Keratinocyte (primary cell): ENCODE results near the gene KLK11. TPM values are rescaled to one million over a fixed set of nuclear protein-coding genes. Genes with fewer than 3 reads are reported as not detected.

Source experiments
- DNase-seq: peaks from one replicate; pipeline ENCODE4 v3.0.0-alpha.2; 2011; ENCODE audit warnings: low read depth, missing footprints, low spot score
- FAIRE-seq: peaks from 2 replicates; lab custom pipeline; 2011; peaks lifted over from hg19 to GRCh38; lab: Jason Lieb, UNC
- H2AFZ ChIP-seq: 2 replicates; pipeline ENCODE4 v1.6.0; 2012; ENCODE audit warnings: low read length, control low read depth, inconsistent platforms; ENCODE audit not compliant: control insufficient read depth
- H3K27ac ChIP-seq: 2 replicates; pipeline ENCODE4 v1.5.1; 2011; ENCODE audit warnings: low read length; ENCODE audit not compliant: control insufficient read depth, insufficient read depth
- H3K27me3 ChIP-seq: 3 replicates; pipeline ENCODE4 v1.6.0; 2011; ENCODE audit warnings: low read length; ENCODE audit not compliant: control insufficient read depth, insufficient read depth; ENCODE audit errors: extremely low read depth
- H3K36me3 ChIP-seq, 2 experiments: 2 replicates in 1 of 2; 3 replicates in 1 of 2; pipeline ENCODE4 v1.5.1; 2011; ENCODE audit warnings: low read length in 2 of 2, mild to moderate bottlenecking in 1 of 2; ENCODE audit not compliant: control insufficient read depth in 2 of 2, insufficient read depth in 2 of 2; ENCODE audit errors: extremely low read depth in 1 of 2
- H3K4me1 ChIP-seq: 3 replicates; pipeline ENCODE4 v1.5.1; 2011; ENCODE audit warnings: low read length; ENCODE audit not compliant: control insufficient read depth, insufficient read depth; ENCODE audit errors: extremely low read depth
- H3K4me2 ChIP-seq: 3 replicates; pipeline ENCODE4 v1.6.0; 2011; ENCODE audit warnings: low read depth, low read length; ENCODE audit not compliant: control insufficient read depth, insufficient read depth; ENCODE audit errors: extremely low read depth
- H3K4me3 ChIP-seq, 3 experiments: fragments of 200-600 bp in 1 of 3; sonication (generic) in 1 of 3; 2 replicates in 2 of 3; 3 replicates in 1 of 3; pipeline ENCODE4 v1.5.1; 2011 to 2016; ENCODE audit warnings: low read length in 3 of 3, mild to moderate bottlenecking in 3 of 3, control low read depth in 2 of 3, inconsistent platforms in 1 of 3, low read depth in 1 of 3, mixed read lengths in 1 of 3, mixed run types in 1 of 3, moderate library complexity in 1 of 3; ENCODE audit not compliant: control insufficient read depth in 2 of 3, insufficient read depth in 2 of 3; ENCODE audit errors: extremely low read depth in 1 of 3
- H3K79me2 ChIP-seq: 2 replicates; pipeline ENCODE4 v1.6.0; 2012; ENCODE audit warnings: low read length; ENCODE audit not compliant: control insufficient read depth, insufficient read depth
- H3K9ac ChIP-seq: 3 replicates; pipeline ENCODE4 v1.6.0; 2011; ENCODE audit warnings: low read length; ENCODE audit not compliant: control insufficient read depth, insufficient read depth; ENCODE audit errors: extremely low read depth
- H3K9me1 ChIP-seq: 3 replicates; pipeline ENCODE4 v1.6.0; 2011; ENCODE audit warnings: low read length; ENCODE audit not compliant: control insufficient read depth, insufficient read depth; ENCODE audit errors: extremely low read depth
- H3K9me3 ChIP-seq: 2 replicates; pipeline ENCODE4 v1.5.1; 2012; ENCODE audit warnings: low read depth, low read length; ENCODE audit not compliant: control insufficient read depth
- H4K20me1 ChIP-seq: 3 replicates; pipeline ENCODE4 v1.6.0; 2011; ENCODE audit warnings: low read length; ENCODE audit not compliant: control insufficient read depth, insufficient read depth; ENCODE audit errors: extremely low read depth
- EZH2 ChIP-seq: IDR thresholded peaks from one replicate; pipeline ENCODE4 v1.6.1; 2012; ENCODE audit warnings: inconsistent platforms, mild to moderate bottlenecking, low read length, moderate library complexity
- dilution Hi-C: fragments of 300-500 bp; cut with MboI; formaldehyde crosslinking; loops from one replicate; pipeline ENCODE4 v1.7.0; 2020; ENCODE audit warnings: low sequenced_read_pairs; ENCODE audit not compliant: extremely low pct_ligation_motif_present
- polyA plus RNA-seq, 5 experiments: library from polyadenylated mRNA; depleted of rRNA in 3 of 5; stranded (reverse) in 3 of 5; stranded (forward) in 1 of 5; unstranded in 1 of 5; fragments of >200 nt; gene quantifications; 1 replicate in 1 of 5; 2 replicates in 3 of 5; 3 replicates in 1 of 5; pipeline versions ENCODE4 v1.2.1 to v1.2.3, GENCODE V29; 2011 to 2012; ENCODE audit warnings: missing spikeins in 2 of 5, low read depth in 1 of 5, low replicate concordance in 1 of 5
- TF ChIP-seq, protein P1 (sequence below), 3 experiments: IDR thresholded peaks in 1 of 3; conservative IDR thresholded peaks in 1 of 3; optimal IDR thresholded peaks in 1 of 3; 2 replicates in 2 of 3; 3 replicates in 1 of 3; pipeline versions ENCODE3 to v1.5.1; 2011; ENCODE audit warnings: low read length in 3 of 3, mild to moderate bottlenecking in 3 of 3, moderate library complexity in 2 of 3, control low read depth in 1 of 3, inconsistent platforms in 1 of 3; ENCODE audit not compliant: insufficient read depth in 2 of 3; ENCODE audit errors: extremely low read depth in 1 of 3

Gene KLK11
- polyA plus RNA-seq, 1 donor (not counting 4 experiments of a cell fraction or from before 2014, with no cell fraction given), result 18.0 TPM

DNA sequence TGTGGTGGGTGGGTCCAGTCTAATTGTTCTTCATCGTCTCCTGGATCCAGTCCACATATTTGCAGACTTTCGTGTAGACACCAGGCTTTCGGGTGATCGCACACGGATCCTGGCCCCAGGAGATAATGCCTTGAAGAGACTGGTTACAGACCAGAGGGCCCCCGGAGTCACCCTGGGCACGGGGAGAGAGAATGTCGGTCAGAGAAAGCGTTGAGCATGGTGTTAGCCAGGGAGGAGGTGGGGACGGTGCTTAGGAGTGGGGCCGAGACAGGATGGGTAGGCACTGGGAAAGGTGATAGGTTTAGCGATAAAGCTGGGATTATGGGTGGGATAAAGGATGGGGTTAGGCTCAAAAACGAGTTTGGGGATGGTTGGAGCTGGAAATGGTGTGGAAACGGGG lies 3.9 kb downstream of the KLK11 start:
- Histone ChIP-seq H3K27ac (no peak overlapping the region), H3K4me3 (no peak overlapping the region), H3K4me2 (no peak overlapping the region), H2AFZ (no peak overlapping the region), H3K36me3 (peaks cover 0 to 5% of the 10 kb centered on the region in 2 experiments), H3K4me1 (peaks cover 30% of the 10 kb centered on the region), H3K27me3 (peaks cover 11% of the 10 kb centered on the region), H4K20me1 (no peaks in the 10 kb centered on the region), H3K9me1 (no peaks in the 10 kb centered on the region), H3K9ac (no peak overlapping the region), H3K79me2 (no peaks in the 10 kb centered on the region), H3K9me3 (no peaks in the 10 kb centered on the region)
- dilution Hi-C loops, result no loop called here
- TF ChIP-seq, protein P1, sequence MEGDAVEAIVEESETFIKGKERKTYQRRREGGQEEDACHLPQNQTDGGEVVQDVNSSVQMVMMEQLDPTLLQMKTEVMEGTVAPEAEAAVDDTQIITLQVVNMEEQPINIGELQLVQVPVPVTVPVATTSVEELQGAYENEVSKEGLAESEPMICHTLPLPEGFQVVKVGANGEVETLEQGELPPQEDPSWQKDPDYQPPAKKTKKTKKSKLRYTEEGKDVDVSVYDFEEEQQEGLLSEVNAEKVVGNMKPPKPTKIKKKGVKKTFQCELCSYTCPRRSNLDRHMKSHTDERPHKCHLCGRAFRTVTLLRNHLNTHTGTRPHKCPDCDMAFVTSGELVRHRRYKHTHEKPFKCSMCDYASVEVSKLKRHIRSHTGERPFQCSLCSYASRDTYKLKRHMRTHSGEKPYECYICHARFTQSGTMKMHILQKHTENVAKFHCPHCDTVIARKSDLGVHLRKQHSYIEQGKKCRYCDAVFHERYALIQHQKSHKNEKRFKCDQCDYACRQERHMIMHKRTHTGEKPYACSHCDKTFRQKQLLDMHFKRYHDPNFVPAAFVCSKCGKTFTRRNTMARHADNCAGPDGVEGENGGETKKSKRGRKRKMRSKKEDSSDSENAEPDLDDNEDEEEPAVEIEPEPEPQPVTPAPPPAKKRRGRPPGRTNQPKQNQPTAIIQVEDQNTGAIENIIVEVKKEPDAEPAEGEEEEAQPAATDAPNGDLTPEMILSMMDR (optimal IDR thresholded peaks at IDR 0.05 in 1 of 3, IDR thresholded peaks at IDR 0.05 in 1 of 3, conservative IDR thresholded peaks at IDR 0.05 in 1 of 3; ENCODE audit: extremely low read depth in 1 of 3, insufficient read depth in 2 of 3, low read length in 3 of 3), result no peak
- no peak for TF ChIP-seq EZH2
- DNase-seq (no peak), FAIRE-seq (no peak)

DNA sequence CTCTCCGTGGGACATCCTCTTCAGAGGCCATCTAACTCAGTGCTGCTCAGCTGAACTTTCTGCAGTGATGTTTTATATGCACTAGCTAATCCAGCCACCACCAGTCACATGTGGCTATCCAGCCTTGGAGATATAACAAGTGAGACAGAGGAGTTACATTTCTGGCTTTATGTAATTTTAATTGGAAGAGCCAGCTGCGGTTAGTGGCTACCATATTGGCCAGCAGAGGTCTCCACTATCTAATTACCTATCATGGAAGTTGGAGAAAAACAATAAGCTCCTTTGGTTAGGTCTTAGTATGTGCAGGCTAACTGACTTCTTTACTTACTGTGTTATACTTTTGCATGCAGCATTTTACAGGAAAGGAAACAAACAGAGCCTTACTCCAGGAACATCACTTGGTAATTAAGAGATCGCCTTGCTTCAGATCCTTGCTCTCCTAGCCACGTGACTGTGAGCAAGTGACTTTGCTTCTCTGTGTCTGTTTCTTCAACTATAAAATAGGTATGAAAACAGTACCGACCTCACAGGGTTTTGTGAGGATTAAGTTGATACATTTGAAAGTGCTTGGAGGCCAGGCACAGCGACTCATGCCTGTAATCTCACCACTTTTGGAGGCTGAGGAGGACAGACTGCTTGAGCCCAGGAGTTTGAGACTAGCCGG lies 5.3 kb downstream of the KLK11 start:
- Histone ChIP-seq H3K4me1 (peaks cover 19% of the 10 kb centered on the region), H3K9me1 (no peaks in the 10 kb centered on the region), H3K27ac (no peak overlapping the region), H3K4me2 (no peak overlapping the region), H3K9me3 (no peaks in the 10 kb centered on the region), H2AFZ (no peak overlapping the region), H3K27me3 (peaks cover 10% of the 10 kb centered on the region), H3K9ac (no peak overlapping the region), H3K79me2 (no peaks in the 10 kb centered on the region), H4K20me1 (no peaks in the 10 kb centered on the region), H3K4me3 (no peak overlapping the region), H3K36me3 (peaks cover 0 to 6% of the 10 kb centered on the region in 2 experiments)
- DNase-seq (no peak), FAIRE-seq (peak; percentile 78)
- no peak for TF ChIP-seq EZH2
- TF ChIP-seq, protein P1 (optimal IDR thresholded peaks at IDR 0.05 in 1 of 3, IDR thresholded peaks at IDR 0.05 in 1 of 3, conservative IDR thresholded peaks at IDR 0.05 in 1 of 3; ENCODE audit: extremely low read depth in 1 of 3, insufficient read depth in 2 of 3, low read length in 3 of 3), result peak; percentile 45 to 78 (median 65)
- dilution Hi-C loops, result no loop called here
